Epithelial cell of umbilical artery (primary cell): ENCODE measurements around the gene RRM2. TPM values are rescaled to one million over a fixed set of nuclear protein-coding genes. Genes with fewer than 3 reads are reported as not detected.

Source experiments
- total RNA-seq: library from RNA; depleted of rRNA; stranded (reverse); fragments of >200 nt; gene quantifications from 2 replicates; pipeline ENCODE4 v1.2.3, GENCODE V29; 2014

The RRM2 gene
- total RNA-seq = 56.2 and 63.5 TPM in 2 replicates

GRCh38 chr2:10122500-10123280 is at the start of gene RRM2:
Gene RRM2, plus strand, starts transcription at chr2:10122739. Its CDS starts 60 bp downstream, at chr2:10122799.

GRCh38 chr2:10079870-10080535 is 42.5 kb upstream of the RRM2 start, which contains the start of gene CYS1:
Gene CYS1, minus strand, starts transcription at chr2:10080411. Its CDS starts 188 bp downstream, at chr2:10080223.

Other genes with a start within 250 kb of the RRM2 start
- 1.1 and 1.3 TPM in 2 replicates for gene GRHL1, start 171.0 kb upstream of the RRM2 start, total RNA-seq
- 2.6 and 4.7 TPM in 2 replicates for gene KLF11, start 79.2 kb upstream of the RRM2 start, total RNA-seq
- not detected in 2 replicates for gene CYS1, start 42.3 kb upstream of the RRM2 start, total RNA-seq
- gene HPCAL1, start 180.2 kb downstream of the RRM2 start, total RNA-seq = 38.7 and 50.0 TPM in 2 replicates